ENCODE data around the gene YKT6.
"Not testable (repeated sequence)": the region's sequence is repeated elsewhere in the genome, so short reads cannot be mapped to it uniquely, and the experiment has no call there.

YKT6 gene

DNA sequence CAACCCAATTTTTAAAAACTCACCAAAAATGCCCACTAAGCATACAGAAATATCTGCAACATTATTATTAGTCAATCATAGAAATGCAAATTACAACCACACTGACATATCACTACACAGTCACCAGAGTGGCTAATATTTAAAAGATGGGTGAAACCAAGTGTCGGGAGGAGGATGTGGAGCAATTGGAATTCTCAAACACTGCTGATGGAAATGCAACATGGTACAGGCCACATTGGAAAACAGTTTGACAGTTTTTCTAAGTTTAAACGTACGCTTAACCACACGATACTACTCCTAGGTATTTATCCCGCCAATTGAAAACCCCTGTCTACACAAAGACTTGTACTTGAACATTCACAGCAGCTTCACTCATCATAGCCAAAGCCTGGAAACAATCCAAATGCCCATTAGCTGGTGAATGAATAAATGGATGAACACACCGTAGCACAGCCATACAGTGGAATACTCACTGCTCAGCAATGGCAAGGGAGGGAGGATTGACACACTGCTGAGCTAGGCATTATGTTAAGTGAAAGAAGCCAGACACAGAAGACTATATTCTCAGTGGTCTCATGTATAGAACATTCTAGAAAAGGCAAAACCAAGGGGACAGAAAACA, 27.9 kb upstream of the YKT6 start:
- peak; percentile 84 for DNase-seq

DNA sequence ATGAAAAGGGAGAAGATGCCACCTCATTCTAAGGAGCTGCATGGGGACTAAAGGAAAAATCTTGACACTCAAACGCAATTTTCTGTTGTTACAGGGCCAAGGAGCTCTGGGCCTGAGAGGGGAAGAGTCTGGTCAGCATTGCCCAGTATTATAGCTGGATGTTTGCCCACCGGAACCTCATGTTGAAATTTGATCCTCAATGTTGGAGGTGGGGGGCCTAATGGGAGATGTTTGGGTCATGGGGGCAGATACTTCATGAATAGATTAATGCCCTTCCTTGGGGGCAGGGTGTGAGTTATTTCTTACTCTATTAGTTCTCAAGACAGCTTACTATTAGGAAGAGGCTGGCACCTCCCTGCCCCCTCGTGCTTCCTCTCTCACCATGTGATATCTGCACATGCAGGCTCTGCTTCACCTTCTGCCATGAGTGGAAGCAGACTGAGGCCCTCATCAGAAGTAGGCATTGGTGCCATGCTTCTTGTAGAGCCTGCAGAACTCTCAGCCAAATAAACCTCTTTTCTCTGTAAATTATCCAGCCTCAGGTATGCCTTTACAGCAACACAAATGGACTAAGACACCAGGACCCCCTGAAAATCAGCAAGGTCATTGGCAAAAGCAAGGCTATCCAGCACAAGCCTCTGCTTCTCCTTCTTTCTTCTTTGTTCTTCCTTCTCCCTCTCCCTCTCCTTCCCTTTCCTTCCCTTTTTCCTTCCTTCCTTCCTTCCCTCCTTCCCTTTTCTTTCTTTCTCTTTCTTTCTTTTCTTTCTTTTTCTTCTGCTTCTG, 26.7 kb upstream of the YKT6 start:
- no peak for DNase-seq

DNA sequence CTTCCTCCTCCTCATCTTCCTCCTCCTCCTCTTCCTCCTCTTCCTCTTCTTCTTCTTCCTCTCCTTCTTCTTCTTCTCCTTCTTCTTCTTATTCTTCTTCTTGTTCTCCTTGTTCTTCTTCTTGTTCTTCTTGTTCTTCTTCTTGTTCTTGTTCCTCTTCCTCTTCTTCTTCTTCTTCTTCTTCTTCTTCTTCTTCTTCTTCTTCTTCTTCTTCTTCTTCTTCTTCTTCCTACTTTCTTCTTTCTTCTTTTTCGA, 26.2 kb upstream of the YKT6 start:
- not testable (repeated sequence) for DNase-seq

DNA sequence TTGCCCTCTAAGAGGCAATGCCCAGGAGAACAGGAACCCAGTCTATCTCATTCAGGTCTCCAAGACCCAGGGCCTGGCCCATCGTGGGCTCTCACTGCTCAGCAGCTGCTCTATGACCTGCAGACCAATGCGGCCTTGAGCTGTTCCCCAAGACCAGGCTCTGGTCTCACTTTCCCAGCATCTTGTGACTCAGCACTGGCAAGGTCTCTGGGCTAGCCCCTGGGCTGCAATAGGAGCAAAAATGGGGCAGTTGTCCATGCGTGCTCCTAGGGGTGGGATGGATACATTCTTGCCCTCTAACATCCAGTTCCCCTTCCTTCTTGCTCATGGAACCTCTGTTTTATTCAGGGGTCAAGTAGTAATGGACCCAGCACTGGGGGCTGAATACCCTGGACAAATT, 25.0 kb upstream of the YKT6 start:
- DNase-seq, result no peak

DNA sequence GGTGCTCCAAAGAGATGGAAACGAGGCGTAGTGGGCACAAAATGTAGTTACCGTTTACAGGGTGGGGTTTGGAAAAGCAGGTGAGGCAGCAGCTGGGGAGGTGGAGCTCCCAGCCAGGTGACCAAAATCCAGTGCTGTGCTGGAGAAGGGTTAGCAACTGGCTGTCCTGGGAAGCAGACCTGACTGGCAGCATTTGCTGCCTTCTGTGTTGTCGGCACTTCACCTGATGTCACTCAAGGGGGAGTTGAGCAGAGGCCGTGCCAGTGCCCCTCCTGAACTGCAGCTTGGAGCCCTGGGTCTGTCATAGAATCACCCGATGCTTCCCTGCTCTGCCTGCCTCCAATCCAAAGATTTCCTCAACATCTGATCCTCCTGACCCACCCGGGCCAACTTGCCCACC, 24.3 kb upstream of the YKT6 start:
- no peak for DNase-seq

DNA sequence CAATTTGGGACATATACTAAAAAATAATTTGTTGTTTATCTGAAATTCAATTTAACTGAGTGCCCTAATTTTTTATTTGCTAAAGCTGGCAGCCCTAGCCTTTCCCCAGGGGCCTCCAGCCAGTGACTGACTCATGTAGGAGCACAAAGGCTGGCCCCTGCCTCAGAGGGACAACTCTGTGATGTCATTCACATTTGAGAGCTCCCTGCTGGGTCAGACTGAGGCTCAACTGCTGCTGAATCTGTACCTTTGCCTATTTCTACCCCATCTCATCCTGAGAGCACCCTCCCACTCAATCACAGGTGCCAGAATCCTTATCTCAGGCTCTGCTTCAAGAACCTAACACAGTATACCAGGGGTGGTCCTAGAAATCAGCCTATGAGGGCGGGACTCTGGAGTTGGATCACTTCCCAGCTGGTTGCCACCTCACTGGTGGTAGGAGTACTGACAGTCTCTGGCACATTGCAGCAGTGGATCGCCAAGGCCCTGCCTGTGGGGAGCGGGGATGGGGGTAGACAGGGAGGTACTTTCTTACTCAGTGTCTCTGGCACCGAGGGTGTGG, 23.1 kb upstream of the YKT6 start:
- DNase-seq, result peak; percentile 56

DNA sequence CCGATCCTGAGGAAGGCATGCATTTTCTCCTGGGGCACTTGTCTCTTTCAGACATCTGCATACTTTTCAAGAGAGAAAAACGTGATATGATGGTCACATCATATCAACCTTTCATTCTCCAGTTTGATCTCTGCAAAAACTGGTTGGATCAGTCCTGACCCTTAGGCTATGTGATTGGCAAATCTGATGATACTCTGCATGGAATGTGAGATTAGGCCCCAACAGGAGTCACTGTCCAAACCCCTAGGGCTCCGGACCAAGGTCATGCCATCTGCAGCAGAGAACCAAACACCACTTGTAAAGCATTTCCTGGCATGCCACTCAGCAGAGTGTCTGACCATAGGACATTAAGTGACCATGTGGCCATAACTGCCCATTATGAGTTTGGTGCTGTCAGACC, 20.1 kb upstream of the YKT6 start:
- no peak for DNase-seq

DNA sequence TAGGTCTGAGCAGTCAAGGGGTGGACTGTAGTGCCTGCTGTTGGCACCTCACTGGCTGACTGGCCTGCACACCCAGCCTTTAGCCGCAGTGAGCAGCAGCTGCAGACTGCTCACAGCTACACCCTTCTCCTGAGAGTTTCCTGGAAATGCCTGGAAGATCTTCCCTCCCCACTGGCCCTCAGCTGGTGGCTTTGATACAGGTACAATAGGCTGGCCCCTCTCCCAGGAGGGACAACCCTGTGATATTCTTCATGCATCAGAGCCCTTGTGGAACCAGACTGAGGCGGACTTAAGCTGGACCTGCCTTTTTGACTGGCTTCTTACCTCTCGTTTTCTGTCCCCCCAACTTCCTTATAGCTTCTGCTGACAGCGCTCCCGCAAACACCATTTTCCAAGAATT, 18.0 kb upstream of the YKT6 start:
- DNase-seq, result no peak

DNA sequence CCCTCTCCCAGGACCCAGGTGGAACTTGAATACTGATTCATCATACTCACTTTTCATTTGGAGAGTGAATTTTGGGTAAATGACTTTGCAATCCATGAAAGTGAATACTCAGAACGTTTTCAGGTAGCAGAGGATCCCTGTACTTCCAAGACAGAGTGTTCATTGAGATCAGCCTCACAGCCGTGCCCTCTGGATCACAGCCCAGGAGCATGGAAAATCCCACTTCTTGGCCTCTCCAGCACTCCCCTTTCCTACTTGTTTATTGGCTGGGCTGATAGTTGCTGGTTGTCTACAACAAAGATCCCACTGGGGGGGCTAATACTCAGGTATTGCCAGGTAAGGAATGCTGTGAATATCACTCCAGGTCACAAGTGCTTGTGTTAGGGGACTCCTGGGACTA, 17.4 kb upstream of the YKT6 start:
- no peak for DNase-seq

DNA sequence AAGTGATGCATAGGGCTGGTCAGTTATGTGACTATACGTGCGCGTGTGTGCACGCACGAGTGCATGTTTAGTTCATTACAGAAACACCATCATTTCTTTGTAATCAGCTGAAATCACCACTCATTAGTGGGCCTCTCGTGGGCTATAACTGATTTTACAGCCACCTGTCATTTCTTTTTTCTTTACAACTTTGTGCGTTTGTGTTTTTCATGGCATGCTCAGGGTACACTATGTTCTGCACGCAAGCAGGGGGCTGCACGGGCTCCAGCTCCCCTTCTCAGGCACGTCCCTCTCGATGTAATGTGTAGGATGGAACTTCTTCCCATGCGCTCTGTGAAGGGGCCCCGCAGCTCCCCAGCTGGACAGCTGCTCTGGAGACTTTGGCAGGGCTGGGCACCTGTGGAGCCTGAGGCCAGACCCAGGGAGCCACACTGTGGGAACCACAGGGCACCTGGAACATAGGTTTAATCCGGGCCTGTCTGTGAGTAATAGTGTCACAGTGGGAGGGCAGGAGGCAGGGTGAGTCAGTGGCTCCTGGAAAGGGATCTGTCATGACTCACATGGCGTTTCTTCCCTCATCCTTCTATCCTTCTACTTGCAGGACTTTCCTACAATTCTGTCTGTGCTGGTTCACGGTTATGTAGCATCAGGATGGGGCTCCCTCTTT, 16.4 kb upstream of the YKT6 start:
- peak; percentile 26 for DNase-seq

DNA sequence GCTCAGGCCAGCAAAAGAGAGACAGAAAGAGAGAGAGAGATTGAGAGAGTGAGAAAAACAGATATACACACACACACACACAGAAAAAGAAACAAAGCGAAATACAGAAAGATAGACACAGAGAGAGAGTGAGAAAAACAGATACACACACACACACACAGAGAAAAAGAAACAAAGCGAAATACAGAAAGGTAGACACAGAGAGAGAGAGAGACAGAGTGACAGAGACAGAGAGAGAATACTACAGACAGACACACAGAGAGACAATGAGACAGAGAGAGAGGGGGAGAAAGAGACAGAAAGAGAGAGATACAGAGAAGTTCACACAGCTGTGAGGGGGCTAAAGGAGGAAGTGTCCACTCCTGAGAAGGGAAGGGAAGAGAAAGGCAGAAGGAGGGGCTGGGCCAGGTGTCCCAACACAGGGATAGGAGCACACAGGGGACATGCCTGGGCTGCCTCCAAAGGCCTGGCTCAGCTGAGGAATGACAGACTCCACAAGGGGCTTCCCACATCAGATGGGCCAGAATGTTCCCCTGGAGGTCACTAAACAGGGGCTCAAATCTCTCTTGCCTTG, 15.8 kb upstream of the YKT6 start:
- no peak for DNase-seq

DNA sequence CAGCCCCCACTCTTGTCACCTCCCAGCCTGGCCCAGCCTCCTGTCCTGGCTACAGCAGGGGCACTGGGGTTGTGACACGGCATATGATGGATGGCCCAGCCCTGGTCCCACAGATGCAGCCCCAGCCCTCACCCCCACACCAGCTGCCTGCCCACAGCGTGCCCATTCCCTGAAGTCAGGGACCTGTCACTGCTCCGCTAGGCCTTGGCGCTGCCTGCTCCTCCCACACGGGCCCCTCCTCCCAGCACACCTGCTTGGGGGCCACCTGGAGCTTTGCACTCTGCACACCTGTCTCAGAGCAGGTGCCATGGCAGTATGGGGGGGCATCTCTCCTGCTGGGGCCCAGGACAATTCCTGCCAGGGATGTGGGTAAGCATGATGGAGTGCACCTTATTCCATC, 15.0 kb upstream of the YKT6 start:
- peak; percentile 8 for DNase-seq

DNA sequence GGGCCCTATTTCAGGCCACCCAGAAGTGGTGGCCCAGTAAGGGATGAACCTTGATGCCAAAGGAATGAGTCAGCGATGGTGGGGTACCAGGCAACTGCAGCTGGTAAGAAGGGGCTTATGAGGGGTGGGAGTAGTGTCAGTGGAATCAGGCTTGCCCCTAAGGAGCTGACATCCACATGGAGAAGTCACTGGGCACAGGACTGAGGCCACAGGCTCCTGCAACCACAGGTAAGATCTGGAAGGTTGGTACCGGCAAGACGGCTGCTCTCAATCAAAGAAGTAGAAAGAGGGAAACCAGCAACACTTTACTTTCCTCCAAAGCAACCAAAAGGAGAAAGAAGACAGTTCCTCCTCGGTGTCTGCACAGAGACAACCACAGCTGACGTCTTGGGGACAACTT, 14.0 kb upstream of the YKT6 start:
- no peak for DNase-seq

DNA sequence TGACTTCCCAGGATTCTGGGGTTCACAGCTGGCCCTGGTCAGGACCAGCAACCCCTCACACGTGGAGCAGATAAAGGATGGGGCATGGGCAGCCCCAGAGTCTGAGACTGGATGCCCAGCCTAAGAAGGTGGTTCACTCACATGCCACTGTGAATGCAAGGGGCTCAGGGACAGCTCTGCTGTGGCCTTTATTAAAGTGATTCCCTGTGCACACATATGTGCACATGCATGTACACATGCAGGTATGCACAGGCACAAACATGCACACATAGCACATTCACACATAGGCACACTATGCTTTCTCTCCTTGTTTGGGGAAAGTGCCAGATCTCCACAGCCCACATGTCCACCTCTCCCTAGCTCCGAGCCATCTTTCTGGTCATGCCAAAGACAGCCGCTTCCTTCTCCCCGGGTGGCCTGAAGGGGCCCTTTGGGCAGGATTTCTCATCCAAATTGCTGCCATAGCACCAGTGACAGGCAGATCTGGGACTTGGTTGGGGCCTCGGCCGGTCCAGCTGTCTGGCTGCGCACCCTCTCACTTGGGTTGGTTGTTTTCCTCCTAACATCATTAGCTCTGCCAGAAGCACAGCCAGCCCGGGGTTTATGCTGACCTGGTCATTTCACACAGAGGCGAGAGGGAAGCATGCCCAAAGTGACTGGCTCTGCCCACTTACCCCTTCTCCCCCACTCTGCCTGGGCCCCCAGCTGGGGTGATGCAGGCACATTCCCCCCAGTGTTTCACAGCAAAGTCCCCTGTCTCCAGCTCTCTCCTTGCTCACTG, 13.0 kb upstream of the YKT6 start:
- DNase-seq, result no peak

DNA sequence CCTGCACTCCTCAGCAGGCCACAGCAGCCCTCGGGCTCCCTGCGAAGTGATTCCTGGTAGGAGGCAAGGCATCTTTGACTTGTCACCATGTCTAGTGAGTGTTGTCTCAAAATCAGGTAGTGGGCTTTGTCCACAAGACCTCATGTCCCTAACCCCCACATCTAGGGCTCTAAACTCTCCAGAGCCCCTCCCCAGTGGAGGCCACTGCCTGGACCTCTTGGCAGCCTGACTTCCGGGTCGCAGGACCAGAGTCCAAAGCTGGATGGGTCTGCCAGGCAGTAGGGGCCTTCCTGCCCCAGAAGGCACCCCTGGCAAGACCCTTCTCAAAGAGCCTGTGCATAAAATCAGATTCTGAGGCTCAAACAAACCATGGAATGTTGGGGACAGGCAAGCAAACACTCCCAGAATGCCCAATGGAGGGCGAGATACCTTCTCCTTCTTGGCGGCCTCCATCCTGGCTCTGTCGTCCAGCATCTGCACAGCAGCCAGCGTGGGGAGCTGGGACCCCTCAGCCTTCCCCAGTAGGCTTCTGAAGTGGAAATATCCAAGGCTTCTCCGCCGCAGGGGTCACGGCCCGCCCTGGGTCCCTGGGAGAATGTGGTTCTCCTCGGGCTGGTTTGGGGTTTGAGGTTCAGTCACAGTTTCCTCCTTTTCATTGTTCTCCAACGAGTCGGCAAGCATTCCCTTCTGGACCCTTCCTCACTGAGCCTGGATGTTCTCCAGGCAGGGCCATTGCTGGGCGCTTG, 12.1 kb upstream of the YKT6 start:
- no peak for DNase-seq

DNA sequence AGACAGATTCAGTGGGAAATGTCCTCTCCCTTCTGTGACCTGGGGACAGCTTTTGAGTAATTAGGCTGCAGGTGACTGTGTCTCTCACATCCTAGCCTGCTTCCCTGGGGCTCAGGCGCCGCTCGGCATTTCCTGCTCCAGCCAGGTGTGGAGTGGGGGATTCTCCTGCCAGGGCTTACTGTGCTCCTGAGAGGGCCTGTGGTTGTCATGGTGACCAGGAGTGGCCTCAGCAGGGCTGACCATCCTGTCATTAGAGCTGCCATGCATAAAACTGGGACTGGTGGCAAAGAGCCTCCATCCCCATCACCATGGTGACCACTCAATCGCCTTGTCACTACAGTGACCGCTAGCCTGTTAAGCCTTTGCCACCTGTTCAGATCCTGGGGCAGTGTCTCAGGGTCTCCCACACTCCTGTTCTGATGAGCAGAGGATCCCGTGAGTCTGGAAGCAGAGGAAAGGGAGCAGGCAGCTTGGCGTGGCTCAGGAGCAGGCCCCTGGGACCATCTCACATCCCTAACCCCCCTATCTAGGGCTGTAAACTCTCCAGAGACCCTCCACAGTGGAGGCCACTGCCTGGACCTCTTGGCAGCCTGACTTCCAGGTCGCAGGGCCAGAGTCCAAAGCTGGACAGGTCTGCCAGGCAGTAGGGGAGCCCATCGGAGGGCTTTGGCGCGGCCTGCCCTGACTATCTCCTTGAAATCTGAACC, 11.3 kb upstream of the YKT6 start, which contains the start of gene GCK:
Gene GCK (minus strand): TSS at position 154 of the 707 bp plus-strand sequence. CDS start 486 bp downstream, outside the sequence.
- DNase-seq, result peak; percentile 21

DNA sequence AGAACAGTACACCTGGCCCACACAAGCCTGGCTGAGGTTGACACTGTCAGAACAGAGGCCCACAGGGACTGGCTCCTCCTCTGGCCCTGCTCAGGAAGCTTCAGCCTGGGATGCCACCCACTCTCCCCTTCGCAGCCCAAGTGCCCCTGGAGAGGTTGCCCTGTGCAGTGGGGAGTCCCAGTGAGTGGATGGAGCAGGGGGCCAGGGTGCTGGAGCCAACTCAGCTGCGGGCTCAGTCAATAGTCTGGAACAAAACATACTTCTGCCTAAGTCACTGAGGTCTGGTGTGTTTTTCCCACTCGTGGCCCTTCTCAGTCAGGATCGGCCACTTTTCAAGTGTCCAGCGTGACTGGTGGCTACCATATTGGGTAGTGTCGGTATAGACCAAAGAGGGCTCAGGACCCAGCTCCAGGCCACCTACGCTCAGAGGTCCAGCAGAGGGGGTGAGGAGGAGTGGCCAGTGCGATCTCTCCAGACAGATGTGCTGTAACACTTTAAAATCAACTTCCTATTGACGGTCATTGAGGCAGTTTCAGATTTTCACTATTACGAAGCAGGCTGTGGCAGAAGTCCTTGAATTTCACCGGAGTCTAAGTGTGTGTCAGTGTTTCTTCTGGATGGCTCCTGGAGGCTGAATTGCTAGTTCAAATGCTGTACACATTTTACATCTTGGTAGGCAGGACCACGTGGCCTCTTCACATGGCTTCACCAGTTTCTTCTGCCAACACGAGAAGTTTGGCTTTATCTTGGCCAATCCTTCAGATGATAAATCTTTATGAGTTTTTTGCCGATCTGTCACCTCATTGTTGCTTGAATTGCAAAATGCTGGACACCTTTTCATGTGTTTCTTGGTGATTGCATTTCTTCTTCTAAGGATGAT, 10.5 kb upstream of the YKT6 start:
- DNase-seq, result no peak

DNA sequence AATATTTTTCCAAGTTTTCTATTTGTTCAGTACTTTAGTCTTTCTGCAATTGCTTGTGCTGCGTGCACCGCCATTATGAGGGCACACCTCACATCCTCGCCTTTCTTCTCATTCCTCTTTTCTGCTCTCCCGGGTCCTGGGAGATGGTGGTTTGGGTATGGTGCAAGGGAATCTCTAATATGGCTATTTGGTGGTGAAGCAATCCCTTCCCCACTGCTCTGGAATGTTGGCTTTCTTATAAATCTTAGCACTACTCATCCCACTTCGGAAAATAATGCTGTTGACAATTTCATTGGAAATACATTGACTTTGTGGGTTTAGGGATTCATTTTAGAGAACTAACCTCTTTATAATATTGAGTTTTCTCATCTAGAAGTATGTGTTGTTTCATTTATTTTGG, 9.6 kb upstream of the YKT6 start:
- no peak for DNase-seq

DNA sequence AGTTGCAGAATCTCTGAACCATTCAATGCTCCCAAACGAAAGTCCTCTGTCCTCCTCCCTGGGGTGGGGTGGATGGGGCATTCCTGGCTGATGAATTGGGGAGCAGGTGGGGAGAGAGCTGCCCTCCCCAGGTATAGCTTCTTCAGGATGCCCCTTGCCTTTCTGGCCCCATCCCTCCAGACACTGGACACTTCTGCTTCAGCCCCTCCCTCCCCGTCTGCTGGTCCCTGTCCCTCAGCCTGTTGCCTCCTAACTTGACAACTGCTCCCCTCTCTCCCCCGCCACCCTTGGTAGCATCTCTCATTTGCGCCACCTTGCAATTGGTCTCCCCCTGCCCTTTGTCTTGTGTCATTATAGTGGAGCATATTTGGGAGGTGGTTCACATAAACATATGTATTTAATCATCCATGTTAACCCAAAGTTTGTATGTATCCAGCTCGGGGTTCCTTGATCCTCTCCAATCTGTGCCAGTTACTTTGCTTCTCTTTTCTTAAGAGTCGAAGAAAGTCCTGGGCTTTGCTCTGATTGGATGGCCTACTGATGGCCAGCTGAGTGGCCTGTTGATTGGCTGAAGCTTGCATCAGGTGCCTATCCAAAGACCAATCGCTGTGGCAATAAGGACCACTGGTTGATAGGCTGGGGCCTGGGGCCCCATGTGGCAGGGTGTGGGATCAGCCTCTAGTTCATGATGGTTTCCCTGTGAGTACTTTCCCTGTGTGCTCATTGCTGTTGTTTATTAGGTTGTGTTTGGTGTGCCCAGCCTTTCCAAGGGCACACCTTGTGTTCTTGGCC, 7.6 kb upstream of the YKT6 start:
- DNase-seq, result no peak

DNA sequence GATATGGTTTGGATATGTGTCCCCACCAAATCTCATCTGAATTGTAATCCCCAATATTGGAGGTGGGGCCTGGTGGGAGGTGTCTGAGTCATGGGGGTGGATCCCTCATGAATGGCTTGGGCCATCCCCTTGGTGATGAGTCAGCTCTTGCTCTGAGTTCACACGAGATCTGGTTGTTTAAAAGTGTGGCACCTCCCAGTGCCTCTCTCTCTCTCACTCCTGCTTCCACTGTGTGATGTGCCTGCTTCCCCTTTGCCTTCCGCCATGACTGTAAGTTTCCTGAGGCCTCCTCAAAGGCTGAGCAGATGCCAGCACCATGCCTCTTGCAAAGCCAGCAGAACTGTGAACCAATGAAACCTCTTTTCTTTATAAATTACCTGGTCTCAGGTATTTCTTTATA, 6.7 kb upstream of the YKT6 start:
- no peak for DNase-seq

Measured in NCI-H345 (cell line).